SK-N-SH (cell line): ENCODE results near the gene CCDC74B. TPM values are rescaled to one million over a fixed set of nuclear protein-coding genes. Genes with fewer than 3 reads are reported as not detected.
"Not testable (repeated sequence)": the region's sequence is repeated elsewhere in the genome, so short reads cannot be mapped to it uniquely, and the experiment has no call there.

Experiments used
- CTCF ChIA-PET: fragments of 300-600, 350-600 bp; formaldehyde crosslinking; extraction: SDS; loops from one replicate; lab custom pipeline; 2021; lab: Yijun Ruan, JAX
- POLR2A ChIA-PET: fragments of 350-600 bp; sonication (Branson Sonifier 250); formaldehyde crosslinking; extraction: SDS; loops from one replicate; lab custom pipeline; 2020; ENCODE audit warnings: antibody characterized with exemption, inconsistent platforms; lab: Yijun Ruan, JAX
- DNase-seq: peaks from one replicate; pipeline ENCODE4 v3.0.0; 2012
- H2AFZ ChIP-seq: fragments of 200-600 bp; sonication (generic); 2 replicates; pipeline ENCODE4 v1.8.1; 2016; ENCODE audit warnings: antibody characterized with exemption, mild to moderate bottlenecking, low read depth
- H3F3A ChIP-seq: fragments of 200-600 bp; sonication (generic); replicated peaks from 2 replicates; pipeline ENCODE3; 2016; ENCODE audit warnings: antibody characterized with exemption, mild to moderate bottlenecking; ENCODE audit not compliant: insufficient read depth
- H3K27ac ChIP-seq, 2 experiments: fragments of 200-500 bp in 1 of 2; fragments of 200-600 bp in 1 of 2; sonication (Bioruptor generic) in 1 of 2; sonication (generic), shearing (Covaris generic) in 1 of 2; 2 replicates each; pipeline versions ENCODE4 v1.5.1 to v1.6.1; 2014 to 2016; ENCODE audit warnings: low read depth in 2 of 2, inconsistent platforms in 1 of 2, low read length in 1 of 2, mild to moderate bottlenecking in 1 of 2, mixed read lengths in 1 of 2
- H3K27me3 ChIP-seq: fragments of 200-600 bp; sonication (generic), shearing (Covaris generic); 2 replicates; pipeline ENCODE4 v1.6.1; 2016; ENCODE audit warnings: mixed run types; ENCODE audit not compliant: insufficient read depth
- H3K36me3 ChIP-seq, 2 experiments: fragments of 200-500 bp in 1 of 2; fragments of 200-600 bp in 1 of 2; sonication (Bioruptor generic) in 1 of 2; sonication (generic) in 1 of 2; replicated peaks in 1 of 2; 2 replicates each; pipeline versions ENCODE3 to v1.5.1; 2014 to 2016; ENCODE audit warnings: low read length in 1 of 2, mild to moderate bottlenecking in 1 of 2; ENCODE audit not compliant: insufficient read depth in 2 of 2, control insufficient read depth in 1 of 2
- H3K4me1 ChIP-seq, 2 experiments: fragments of 200-500 bp in 1 of 2; fragments of 200-600 bp in 1 of 2; sonication (Bioruptor generic) in 1 of 2; sonication (generic), shearing (Covaris generic) in 1 of 2; 2 replicates each; pipeline versions ENCODE4 v1.5.1 to v1.6.1; 2014 to 2016; ENCODE audit warnings: low read depth in 1 of 2, low read length in 1 of 2, mixed run types in 1 of 2; ENCODE audit not compliant: insufficient read depth in 2 of 2, control insufficient read depth in 1 of 2
- H3K4me2 ChIP-seq: fragments of 200-600 bp; sonication (generic), shearing (Covaris generic); 2 replicates; pipeline ENCODE4 v1.6.1; 2017; ENCODE audit warnings: mixed run types
- H3K4me3 ChIP-seq, 2 experiments: fragments of 200-500 bp in 1 of 2; fragments of 200-600 bp in 1 of 2; sonication (Bioruptor generic) in 1 of 2; sonication (generic), shearing (Covaris generic) in 1 of 2; 2 replicates each; pipeline versions ENCODE4 v1.5.1 to v1.8.1; 2014 to 2016; ENCODE audit warnings: low read depth in 2 of 2, inconsistent platforms in 1 of 2, low read length in 1 of 2, mild to moderate bottlenecking in 1 of 2, mixed read lengths in 1 of 2, moderate library complexity in 1 of 2
- H3K79me2 ChIP-seq: fragments of 200-600 bp; sonication (generic); 2 replicates; pipeline ENCODE4 v1.8.1; 2017; ENCODE audit warnings: mild to moderate bottlenecking; ENCODE audit not compliant: insufficient read depth
- H3K9ac ChIP-seq: fragments of 200-600 bp; sonication (generic); 2 replicates; pipeline ENCODE4 v1.6.1; 2017; ENCODE audit warnings: mixed run types
- H3K9me2 ChIP-seq: fragments of 200-600 bp; sonication (generic); 2 replicates; pipeline ENCODE4 v1.6.1; 2017; ENCODE audit warnings: mixed run types
- H3K9me3 ChIP-seq: fragments of 200-600 bp; sonication (generic); 2 replicates; pipeline ENCODE4 v1.6.1; 2017; ENCODE audit warnings: mixed run types, mild to moderate bottlenecking, moderate library complexity
- H4K20me1 ChIP-seq: fragments of 200-600 bp; sonication (generic); 2 replicates; pipeline ENCODE4 v1.6.1; 2017; ENCODE audit warnings: mild to moderate bottlenecking, mixed run types; ENCODE audit not compliant: insufficient read depth
- ELF1 ChIP-seq: IDR thresholded peaks from 2 replicates; pipeline ENCODE4 v1.4.0; 2012
- EP300 ChIP-seq, 2 experiments: IDR thresholded peaks; 2 replicates each; pipeline versions ENCODE4 v1.4.0 to v1.6.1; 2012; ENCODE audit warnings: borderline replicate concordance in 1 of 2, low read depth in 1 of 2, low read length in 1 of 2
- FOXM1 ChIP-seq: IDR thresholded peaks from 2 replicates; pipeline ENCODE4 v1.4.0; 2012; ENCODE audit warnings: low read depth, mild to moderate bottlenecking
- JUND ChIP-seq: IDR thresholded peaks from 2 replicates; pipeline ENCODE4 v1.4.0; 2012
- MEF2A ChIP-seq: IDR thresholded peaks from 2 replicates; pipeline ENCODE4 v1.4.0; 2012; ENCODE audit warnings: low read depth, borderline replicate concordance
- NFIC ChIP-seq: IDR thresholded peaks from 2 replicates; pipeline ENCODE4 v1.4.0; 2012; ENCODE audit warnings: borderline replicate concordance
- RXRA ChIP-seq: IDR thresholded peaks from 2 replicates; pipeline ENCODE4 v1.4.0; 2012; ENCODE audit warnings: low read depth, mild to moderate bottlenecking, borderline replicate concordance
- SIN3A ChIP-seq: IDR thresholded peaks from 2 replicates; pipeline ENCODE4 v1.6.1; 2012; ENCODE audit warnings: low read depth, mild to moderate bottlenecking, low read length, moderate library complexity, borderline replicate concordance
- TEAD4 ChIP-seq: IDR thresholded peaks from 2 replicates; pipeline ENCODE4 v1.4.0; 2012; ENCODE audit warnings: mild to moderate bottlenecking, borderline replicate concordance; ENCODE audit not compliant: insufficient read depth
- WGBS: methylation state at CpG from one replicate; pipeline ENCODE4 v1.1.6; 2017; ENCODE audit warnings: low lambda C conversion rate; 5-methylcytosine and 5-hydroxymethylcytosine counted together
- polyA plus RNA-seq, 3 experiments: library from polyadenylated mRNA; depleted of rRNA; stranded (reverse); fragments of >200 nt; gene quantifications; 2 replicates each; pipeline ENCODE4 v1.2.3, GENCODE V29; 2012
- TF ChIP-seq, protein P1 (sequence below): fragments of 200-600 bp; sonication (generic); IDR thresholded peaks from 2 replicates; pipeline ENCODE4 v1.6.1; 2017; ENCODE audit warnings: antibody characterized with exemption, mild to moderate bottlenecking, moderate library complexity
- TF ChIP-seq, protein P2 (sequence below): fragments of 150-350 bp; IDR thresholded peaks from 2 replicates; pipeline ENCODE4 v1.6.1; 2017; ENCODE audit warnings: antibody characterized with exemption, low read length, low read depth, borderline replicate concordance
- TF ChIP-seq, protein P3 (sequence below): IDR thresholded peaks from 2 replicates; pipeline ENCODE4; 2012

Gene CCDC74B
- polyA plus RNA-seq, 1 of the 3 experiments (the other 2 are of a cell fraction), result 14.5 TPM

DNA sequence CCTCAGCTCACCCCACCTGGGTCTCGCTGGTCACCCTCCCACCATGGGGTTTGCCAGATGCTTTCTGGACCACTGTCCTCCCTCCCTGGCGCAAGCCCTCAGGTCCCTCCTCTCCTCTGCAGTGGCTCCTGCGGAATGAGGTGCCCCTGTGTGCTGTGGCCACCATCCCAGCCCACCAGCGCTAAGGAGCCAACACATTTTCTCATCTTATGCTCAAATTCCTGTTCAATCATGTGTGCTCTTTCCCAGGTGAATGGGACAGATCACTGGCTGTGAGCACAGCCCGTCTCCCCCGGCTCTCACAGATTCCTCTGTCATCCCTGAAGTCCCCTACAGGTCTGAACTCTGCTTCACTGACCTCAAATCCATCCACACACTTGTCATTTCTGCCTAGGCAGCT is 15.2 kb upstream of the CCDC74B start (continued):
- TF ChIP-seq, protein P1, sequence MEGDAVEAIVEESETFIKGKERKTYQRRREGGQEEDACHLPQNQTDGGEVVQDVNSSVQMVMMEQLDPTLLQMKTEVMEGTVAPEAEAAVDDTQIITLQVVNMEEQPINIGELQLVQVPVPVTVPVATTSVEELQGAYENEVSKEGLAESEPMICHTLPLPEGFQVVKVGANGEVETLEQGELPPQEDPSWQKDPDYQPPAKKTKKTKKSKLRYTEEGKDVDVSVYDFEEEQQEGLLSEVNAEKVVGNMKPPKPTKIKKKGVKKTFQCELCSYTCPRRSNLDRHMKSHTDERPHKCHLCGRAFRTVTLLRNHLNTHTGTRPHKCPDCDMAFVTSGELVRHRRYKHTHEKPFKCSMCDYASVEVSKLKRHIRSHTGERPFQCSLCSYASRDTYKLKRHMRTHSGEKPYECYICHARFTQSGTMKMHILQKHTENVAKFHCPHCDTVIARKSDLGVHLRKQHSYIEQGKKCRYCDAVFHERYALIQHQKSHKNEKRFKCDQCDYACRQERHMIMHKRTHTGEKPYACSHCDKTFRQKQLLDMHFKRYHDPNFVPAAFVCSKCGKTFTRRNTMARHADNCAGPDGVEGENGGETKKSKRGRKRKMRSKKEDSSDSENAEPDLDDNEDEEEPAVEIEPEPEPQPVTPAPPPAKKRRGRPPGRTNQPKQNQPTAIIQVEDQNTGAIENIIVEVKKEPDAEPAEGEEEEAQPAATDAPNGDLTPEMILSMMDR, result no peak
- no peak for TF ChIP-seq ELF1
- no peak for TF ChIP-seq TEAD4
- TF ChIP-seq, protein P2, sequence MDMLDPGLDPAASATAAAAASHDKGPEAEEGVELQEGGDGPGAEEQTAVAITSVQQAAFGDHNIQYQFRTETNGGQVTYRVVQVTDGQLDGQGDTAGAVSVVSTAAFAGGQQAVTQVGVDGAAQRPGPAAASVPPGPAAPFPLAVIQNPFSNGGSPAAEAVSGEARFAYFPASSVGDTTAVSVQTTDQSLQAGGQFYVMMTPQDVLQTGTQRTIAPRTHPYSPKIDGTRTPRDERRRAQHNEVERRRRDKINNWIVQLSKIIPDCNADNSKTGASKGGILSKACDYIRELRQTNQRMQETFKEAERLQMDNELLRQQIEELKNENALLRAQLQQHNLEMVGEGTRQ, result no peak
- no peak for TF ChIP-seq SIN3A
- TF ChIP-seq, protein P3, sequence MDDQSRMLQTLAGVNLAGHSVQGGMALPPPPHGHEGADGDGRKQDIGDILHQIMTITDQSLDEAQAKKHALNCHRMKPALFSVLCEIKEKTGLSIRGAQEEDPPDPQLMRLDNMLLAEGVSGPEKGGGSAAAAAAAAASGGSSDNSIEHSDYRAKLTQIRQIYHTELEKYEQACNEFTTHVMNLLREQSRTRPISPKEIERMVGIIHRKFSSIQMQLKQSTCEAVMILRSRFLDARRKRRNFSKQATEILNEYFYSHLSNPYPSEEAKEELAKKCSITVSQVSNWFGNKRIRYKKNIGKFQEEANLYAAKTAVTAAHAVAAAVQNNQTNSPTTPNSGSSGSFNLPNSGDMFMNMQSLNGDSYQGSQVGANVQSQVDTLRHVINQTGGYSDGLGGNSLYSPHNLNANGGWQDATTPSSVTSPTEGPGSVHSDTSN, result no peak
- no peak for TF ChIP-seq JUND
- TF ChIP-seq EP300 (IDR thresholded peaks at IDR 0.05; ENCODE audit: borderline replicate concordance in 1 of 2, low read depth in 1 of 2, low read length in 1 of 2), result no peak

DNA sequence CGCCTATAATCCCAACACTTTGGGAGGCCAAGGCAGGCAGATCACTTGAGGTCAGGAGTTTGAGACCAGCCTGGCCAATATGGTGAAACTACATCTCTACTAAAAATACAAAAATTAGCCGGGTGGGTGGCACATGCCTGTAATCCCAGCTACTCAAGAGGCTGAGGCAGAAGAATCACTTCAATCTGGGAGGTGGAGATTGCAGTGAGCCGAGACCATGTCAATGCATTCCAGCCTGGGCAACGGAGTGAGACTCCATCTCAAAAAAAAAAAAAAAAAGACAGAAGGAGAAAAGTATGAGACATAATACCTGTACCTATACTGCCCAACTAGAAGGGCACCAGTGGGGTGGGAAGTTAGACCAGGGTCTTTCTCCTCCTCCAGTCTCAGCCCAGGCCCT is 14.5 kb upstream of the CCDC74B start:
- H3K4me3 ChIP-seq, H3K4me2 ChIP-seq, H3K9me2 ChIP-seq, DNase-seq, H3K9ac ChIP-seq, H3K27me3 ChIP-seq, POLR2A ChIA-PET, H3F3A ChIP-seq, H4K20me1 ChIP-seq, H2AFZ ChIP-seq, H3K27ac ChIP-seq, H3K79me2 ChIP-seq, H3K9me3 ChIP-seq: not testable (repeated sequence)
- CTCF ChIA-PET, result interaction anchor here (1.6 kb wide), 1 partner anchor 175 kb away, joined by 4 read pairs; no protein-coding TSS in a partner anchor
- peaks cover 0 to 21% of the 10 kb centered on the region in 2 experiments; a peak in 1 of 4 replicates for H3K4me1 ChIP-seq
- peaks cover 4 to 28% of the 10 kb centered on the region in 2 experiments for H3K36me3 ChIP-seq
- 98% methylated on average over 4 of the region's 4 CpGs for WGBS

DNA sequence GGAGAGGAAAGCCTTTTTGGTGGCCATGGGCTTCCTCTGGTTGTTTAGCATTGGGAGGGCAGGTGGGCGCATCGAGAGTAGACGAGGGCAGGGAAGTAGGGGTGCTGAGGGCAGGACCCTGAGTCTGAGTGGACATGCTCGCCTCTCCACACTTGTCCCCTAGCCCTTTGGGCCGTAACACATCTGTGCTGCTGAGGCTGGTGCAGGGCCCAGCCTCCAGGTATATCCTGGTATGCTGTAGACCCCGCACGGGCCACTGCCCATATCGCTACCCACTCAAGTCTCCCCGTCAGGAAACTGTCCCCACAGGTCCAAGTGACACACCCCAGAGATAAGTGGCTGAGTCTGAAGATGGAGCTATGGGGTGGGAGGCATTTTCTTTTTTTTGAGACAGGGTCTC is 13.7 kb upstream of the CCDC74B start:
- WGBS, result 86% methylated on average over 7 of the region's 9 CpGs
- H2AFZ ChIP-seq, result no peak overlapping the region
- DNase-seq, result no peak
- H3K79me2 ChIP-seq, result no peaks in the 10 kb centered on the region
- CTCF ChIA-PET, result interaction anchor here (0.6 kb wide), 1 partner anchor 213 kb away, joined by 3 read pairs; no protein-coding TSS in a partner anchor
- no peaks in the 10 kb centered on the region for H3K27me3 ChIP-seq
- no peak overlapping the region for H3K9ac ChIP-seq
- H3K9me3 ChIP-seq, result no peaks in the 10 kb centered on the region
- H3K9me2 ChIP-seq, result no peaks in the 10 kb centered on the region
- no peak overlapping the region for H3K27ac ChIP-seq
- H3F3A ChIP-seq, result no peaks in the 10 kb centered on the region
- peaks cover 0 to 21% of the 10 kb centered on the region in 2 experiments; a peak in 1 of 4 replicates for H3K4me1 ChIP-seq
- no peak overlapping the region for H3K4me2 ChIP-seq
- H3K4me3 ChIP-seq, result no peak overlapping the region
- H3K36me3 ChIP-seq, result peaks cover 0 to 25% of the 10 kb centered on the region in 2 experiments
- POLR2A ChIA-PET, result no interaction called here
- TF ChIP-seq NFIC (no peak), MEF2A (no peak), FOXM1 (no peak), RXRA (no peak)
- TF ChIP-seq, protein P3, result no peak
- TF ChIP-seq, all 33 proteins: peak for 0
- no peaks in the 10 kb centered on the region for H4K20me1 ChIP-seq

DNA sequence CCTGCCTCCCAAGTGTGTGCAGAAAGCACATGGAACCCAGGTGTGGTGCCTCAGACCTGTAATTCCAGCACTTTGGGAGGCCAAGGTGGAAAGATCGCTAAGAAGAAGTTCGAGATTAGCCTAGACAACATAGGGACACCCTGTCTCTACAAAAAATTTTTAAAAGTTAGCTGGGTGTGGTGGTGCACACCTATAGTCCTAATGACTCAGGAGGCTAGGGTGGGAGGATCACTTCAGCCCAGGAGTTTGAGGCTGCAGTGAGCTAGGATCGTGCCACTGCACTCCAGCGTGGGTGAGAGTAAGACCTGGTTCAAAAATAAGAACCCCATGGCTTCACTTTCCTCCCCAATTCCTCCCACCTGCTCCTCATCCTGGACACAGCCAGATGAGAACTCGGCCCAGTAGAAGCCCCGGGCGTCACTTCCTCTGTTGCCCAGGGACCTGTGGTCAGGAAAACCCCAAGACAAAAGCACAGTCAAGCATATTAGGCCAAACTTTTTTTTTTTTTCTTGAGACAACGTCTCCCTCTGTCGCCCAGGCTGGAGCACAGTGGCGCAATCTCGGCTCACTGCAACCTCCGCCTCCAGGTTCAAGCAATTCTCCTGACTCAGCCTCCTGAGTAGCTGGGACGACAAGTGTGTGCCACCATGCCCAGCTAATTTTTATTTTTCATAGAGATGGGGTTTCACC is 13.1 kb upstream of the CCDC74B start:
- H3F3A ChIP-seq, H3K4me3 ChIP-seq, DNase-seq, H3K9me3 ChIP-seq, H3K27me3 ChIP-seq, H3K9me2 ChIP-seq, H3K9ac ChIP-seq, H2AFZ ChIP-seq, H3K4me2 ChIP-seq, H3K79me2 ChIP-seq, H4K20me1 ChIP-seq: not testable (repeated sequence)
- Histone ChIP-seq H3K27ac (peak overlapping the region in 1 of 2 experiments; percentile 8; a peak in 1 of 4 replicates), H3K36me3 (peaks cover 0 to 27% of the 10 kb centered on the region in 2 experiments), H3K4me1 (peaks cover 0 to 21% of the 10 kb centered on the region in 2 experiments; a peak in 1 of 4 replicates)
- ChIA-PET POLR2A (interaction anchor here (1.0 kb wide), 1 partner anchor 24 kb away, joined by 3 read pairs; the partner anchor contains the start of gene SMPD4), CTCF (interaction anchor here (0.6 kb wide), 1 partner anchor 212 kb away, joined by 3 read pairs; no protein-coding TSS in a partner anchor)
- WGBS, result 88% methylated on average over 13 of the region's 13 CpGs
